GM21723 (cell line): Measurements from ENCODE around the gene DHRS11.

Experiments
- ATAC-seq: cut with Tn5 transposase; IDR thresholded peaks from one replicate; pipeline ENCODE4 v1.9.1; 2021; ENCODE audit warnings: mild to moderate bottlenecking, moderate library complexity; ENCODE audit not compliant: unreplicated experiment

The DHRS11 gene, protein sequence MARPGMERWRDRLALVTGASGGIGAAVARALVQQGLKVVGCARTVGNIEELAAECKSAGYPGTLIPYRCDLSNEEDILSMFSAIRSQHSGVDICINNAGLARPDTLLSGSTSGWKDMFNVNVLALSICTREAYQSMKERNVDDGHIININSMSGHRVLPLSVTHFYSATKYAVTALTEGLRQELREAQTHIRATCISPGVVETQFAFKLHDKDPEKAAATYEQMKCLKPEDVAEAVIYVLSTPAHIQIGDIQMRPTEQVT

DNA sequence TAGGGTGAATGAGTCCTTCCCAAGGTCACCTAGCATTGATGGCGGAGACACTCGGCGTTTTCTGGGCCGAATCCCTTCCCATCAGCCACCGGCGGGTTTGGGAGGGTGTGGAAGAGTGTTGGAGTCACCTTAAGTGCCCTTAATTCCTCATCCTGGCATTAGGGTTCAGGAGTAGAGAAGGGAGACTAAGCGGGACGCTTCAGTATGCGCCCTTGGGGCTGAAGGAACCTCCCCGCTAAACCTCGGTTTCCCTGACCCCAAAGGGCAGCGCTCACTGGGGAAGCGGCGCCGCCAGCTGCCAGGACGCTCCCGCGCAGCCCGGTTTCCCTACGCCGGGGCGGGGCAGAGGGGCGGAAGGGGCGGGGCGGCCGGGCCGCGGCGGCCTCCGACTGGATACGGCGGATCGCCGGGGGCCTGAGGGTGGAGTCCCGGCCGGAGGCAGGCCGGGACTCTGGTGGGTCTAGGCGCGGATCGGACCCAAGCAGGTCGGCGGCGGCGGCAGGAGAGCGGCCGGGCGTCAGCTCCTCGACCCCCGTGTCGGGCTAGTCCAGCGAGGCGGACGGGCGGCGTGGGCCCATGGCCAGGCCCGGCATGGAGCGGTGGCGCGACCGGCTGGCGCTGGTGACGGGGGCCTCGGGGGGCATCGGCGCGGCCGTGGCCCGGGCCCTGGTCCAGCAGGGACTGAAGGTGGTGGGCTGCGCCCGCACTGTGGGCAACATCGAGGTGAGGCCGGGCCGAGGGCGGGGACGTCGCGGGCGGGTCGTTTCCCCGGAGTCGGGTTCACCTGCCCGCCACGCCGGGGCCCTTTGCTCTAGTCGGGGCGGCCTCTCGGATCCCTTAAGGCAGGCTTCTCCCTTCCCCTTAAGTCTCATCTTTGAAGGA, at the start of gene DHRS11:
Gene DHRS11 (plus strand): TSS at position 446 of the 882 bp plus-strand sequence. CDS start 131 bp downstream, at position 577.
- peak; percentile 85 for ATAC-seq

DNA sequence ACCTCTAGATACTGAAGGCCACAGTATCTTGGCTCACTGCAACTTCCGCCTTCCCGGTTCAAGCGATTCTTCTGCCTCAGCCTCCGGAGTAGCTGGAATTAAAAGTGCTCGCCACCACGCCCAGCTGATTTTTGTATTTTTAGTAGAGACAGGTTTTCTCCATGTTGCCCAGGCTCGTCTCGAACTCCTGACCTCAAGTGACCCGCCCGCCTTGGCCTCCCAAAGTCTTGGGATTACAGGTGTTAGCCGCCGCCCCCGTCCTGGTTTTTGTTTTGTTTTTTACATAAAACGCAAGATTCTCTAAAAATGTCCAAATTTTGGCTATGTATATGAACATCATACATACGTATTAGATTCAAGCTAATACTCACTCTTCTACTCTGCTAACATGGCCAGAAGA, 48.9 kb upstream of the DHRS11 start:
- ATAC-seq = no peak

DNA sequence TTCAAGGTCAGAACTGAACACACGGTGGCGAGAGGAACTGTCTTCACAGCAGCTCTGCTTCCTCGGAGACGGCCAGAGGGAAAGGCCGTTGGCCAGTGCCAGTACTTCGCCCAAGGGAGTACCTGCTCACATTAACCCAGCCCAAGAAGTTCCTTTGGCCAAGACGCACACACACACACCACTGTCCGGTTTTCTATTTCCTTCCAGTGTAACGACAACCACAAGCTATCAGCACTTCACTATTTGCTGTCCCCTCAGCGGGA, 47.7 kb upstream of the DHRS11 start:
- ATAC-seq = peak; percentile 10

DNA sequence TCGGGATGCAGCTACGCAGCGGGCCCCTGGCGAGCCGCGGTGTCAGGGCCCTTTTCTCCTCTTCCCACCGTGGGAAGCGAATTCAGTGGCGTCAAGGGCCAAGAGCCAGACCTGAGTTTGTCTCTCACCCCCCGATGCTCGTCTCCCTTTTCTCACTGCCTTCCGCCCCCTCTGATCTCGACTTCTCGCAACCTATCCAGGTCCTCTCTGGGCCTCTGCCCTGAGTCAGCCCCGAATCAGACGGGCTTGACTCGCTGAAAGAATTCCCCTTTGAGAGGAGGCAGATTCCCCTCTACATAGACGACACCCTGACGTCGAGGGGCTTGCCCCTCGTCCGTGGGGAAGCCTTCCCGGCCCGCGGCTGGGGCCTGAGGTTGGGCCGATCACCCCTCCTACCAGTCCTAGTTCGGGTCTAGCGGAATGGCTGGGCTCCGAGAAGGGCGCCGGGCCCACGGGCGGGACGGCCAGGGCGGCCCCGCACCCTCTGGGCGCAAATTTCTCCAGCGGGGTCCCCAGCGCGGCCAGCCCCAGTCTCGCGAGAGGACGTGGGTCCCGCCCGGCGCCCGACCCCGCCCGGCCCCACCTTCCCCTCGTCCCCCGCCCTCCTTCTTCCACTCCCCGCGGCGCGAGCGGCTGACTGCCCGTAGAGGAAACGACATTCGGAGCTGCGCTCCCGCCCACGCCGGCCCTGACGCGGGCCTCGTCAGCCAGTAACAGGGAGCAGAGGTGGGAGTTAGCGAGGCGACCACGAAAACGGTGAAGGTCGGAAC, 47.2 kb upstream of the DHRS11 start, which contains the start of gene GGNBP2:
Gene GGNBP2 (plus strand): TSS at position 613 of the 770 bp plus-strand sequence. CDS start 806 bp downstream, outside the sequence.
- ATAC-seq = peak; percentile 56

DNA sequence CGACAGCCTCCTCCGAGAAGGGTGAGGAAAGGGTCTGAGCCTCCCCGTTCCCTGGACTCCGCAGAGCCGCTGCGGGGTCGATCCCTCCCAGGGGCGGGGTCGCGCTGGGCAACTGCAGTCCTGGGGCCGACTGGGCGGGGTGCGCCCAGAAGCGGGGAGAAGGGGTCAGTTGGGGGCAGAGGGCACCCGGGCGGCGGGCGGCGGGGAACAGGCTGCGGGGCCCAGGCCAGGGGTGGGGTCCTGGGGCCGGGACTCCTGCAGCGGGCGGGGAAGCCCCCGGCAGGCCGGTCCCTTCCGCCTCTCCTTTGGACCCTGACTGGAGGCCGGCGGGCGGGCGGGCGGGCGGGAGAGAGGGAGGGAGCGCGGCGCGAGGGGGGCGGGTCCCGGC, 46.6 kb upstream of the DHRS11 start:
- peak; percentile 31 for ATAC-seq

DNA sequence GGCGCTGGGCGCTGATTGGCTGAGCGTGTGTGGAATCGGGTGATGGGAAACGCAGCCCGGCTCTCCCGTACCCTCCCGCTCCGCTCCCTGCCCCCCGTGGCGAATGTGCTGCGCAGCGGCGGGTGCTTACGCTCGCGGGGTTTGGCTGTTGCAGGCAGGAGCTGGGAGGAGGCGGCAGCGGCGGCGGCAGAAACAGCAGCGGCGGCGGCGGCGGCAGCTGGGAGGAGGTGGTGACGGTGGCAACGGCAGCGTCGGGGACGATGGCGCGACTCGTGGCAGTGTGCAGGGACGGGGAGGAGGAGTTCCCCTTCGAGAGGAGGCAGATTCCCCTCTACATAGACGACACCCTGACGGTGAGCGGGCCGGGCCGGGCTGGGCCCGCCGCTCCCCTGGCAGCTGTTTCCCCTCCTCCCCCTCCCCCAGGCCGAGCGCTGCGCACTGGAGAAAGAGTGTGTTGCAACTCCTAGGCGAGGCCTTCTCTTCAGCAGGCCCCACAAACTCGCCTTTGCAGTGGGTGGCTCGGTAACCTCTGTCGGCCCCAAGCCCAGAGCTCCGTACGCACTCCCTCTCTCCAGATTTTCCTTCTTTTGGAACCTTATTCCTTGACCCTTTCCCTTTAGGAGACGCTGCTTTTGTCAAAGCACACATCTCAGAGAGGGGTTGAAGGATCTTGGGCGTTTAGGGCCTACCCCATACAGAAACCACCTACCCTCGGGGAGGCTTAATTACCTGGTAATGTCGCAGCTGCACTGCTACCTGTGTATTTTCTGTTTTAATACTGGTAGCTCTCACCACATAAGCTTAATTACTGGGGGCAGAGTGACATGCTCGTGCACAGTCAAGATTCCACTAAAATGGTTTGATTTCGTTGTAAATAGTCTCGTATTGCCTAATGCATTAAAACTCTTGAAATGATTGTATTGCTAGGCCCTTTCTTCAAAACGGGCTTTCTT, 45.9 kb upstream of the DHRS11 start:
- ATAC-seq = peak; percentile 72

DNA sequence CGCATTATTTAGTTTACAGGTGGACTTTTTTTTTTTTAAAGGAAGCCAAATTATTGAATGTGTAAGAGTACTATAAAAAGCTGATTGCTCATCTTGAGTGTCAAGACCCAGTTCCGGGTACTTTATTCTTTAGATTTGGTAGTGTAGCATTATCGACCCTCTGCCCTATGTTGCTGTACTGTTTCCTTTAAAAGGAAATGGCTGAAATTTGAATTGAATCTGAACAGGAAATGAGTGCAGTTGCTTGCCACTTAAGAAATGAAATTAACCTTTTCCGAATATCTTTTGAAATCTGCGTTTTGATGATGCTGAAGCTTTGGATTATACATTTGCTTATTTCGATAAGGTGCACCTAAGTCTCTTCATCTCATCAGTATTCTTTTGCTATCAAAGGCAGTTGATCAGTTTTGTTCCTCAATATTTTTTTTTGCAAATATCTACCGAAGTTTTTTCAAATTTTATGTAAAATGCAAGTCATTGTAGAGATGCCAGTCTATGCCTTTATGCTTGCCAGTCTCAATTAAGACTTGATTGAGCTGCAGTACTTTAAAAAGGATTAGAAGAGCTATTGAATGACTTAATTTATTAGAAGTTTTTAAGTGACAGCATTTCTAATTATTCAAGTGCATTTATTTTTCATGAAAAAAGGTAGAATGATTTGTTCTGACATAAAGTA, 45.1 kb upstream of the DHRS11 start:
- ATAC-seq = no peak

DNA sequence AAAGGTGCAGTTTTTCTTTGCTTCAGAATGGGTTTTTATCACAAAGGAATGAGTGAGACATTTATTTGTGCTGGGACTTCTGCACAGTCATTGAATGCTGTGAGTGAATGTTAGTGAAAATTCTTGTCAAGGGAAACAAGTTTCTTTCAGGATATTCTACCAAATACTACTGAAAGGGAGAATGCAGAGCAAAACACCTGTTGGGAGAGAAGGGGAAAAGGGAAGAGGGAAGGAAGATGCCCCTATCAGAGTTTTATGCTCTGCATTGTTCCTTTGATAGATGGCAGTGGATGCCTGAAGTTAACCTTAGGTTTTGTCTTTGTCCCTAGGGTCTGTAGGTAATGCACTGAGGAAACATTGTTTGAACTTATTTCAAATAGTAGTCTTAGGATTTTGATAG, 43.9 kb upstream of the DHRS11 start:
- no peak for ATAC-seq

DNA sequence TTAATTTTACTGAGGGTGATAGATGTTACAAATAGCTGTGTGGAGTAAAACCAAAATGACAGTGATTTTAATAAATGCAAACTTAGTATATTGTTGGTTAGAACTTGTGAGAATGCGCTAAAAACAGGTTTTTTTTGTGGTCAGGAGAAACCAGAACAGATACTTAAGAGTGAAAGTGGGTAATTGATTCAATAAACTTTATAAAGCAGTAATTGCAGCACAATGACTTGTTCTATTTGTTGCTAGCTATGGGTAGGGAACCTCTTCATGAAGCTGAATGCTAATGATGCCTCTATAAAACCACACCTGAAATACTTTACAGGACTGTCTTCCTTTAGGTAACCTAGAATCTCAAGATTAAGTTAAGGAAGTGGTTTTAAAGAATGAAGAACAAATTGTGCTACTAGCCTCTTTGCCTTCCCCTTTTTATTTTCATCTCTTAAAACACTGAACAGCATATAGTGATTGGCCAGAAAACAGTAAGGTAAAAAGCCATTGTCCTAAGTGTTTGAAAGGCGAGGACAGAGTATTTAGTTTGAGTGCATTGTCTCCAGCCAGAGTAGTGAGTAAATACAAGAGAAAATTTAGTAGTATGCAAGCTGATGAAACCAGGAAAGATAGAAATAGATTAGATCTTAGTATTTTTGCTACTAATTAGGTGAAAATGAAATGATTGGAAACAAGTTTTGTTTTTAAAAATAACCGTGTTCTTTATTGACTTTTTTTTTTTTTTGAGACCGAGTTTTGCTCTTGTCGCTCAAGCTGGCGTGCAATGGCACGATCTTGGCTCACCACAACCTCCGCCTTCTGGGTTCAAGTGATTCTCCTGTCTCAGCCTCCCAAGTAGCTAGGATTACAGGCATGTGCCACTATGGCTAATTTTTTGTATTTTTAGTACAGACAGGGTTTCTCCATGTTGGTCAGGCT, 40.9 kb upstream of the DHRS11 start:
- ATAC-seq = peak; percentile 48

DNA sequence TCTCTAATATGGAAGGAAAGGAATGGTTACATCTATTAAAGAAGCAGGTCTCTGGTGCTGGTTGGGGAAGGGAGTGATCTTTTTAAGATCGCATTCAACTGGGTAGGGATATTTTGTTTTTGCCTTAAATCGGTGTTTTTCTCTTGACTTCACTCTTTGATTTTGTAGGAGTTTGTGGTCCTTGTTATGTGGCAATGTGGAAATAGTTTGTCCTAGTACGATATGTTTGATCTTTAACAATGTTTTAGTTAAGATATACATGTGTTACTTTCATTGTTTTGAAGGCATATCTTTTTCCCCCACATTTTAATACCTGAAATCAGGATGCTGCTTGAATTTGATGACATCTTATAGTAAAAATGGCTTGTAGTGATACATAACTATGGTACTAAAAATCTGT, 38.2 kb upstream of the DHRS11 start:
- ATAC-seq = no peak

DNA sequence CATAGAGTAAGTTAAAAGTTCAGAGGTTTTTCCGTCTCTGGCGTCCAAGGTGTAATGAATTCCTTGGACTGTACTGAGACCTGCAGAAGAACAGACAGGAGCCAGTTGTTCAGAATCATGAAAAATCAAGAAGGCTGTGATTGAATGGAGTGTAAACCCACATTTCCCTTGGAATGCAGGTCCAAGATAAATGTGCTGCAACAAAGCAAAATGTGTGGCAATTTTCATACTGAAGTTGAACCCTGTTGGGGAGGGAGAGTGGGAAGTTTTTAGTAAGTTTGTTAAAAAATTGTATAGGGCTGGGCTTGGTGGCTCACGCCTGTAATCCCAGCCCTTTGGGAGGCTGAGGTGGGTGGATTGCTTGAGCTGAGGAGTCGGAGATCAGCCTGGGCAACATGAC, 25.6 kb upstream of the DHRS11 start:
- no peak for ATAC-seq

DNA sequence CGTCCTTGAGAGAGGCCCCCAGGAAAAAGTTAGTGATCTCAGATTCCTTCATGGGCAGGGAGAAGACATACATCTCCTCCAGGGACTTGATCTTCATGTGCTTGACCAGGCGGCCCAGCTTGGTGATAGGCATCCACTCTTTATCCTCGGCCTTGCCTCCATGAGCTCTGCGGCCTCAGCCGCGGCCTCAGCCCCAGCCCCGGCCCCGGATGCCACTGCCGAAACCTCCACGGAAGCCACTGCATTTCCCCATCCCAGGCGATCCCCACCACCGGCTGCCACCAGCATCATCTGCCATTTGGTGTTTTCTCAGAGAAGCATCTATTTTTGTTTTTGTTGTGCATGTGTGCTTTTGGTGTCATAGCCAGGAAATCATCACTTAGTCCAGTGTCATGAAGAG, 16.7 kb upstream of the DHRS11 start:
- no peak for ATAC-seq

DNA sequence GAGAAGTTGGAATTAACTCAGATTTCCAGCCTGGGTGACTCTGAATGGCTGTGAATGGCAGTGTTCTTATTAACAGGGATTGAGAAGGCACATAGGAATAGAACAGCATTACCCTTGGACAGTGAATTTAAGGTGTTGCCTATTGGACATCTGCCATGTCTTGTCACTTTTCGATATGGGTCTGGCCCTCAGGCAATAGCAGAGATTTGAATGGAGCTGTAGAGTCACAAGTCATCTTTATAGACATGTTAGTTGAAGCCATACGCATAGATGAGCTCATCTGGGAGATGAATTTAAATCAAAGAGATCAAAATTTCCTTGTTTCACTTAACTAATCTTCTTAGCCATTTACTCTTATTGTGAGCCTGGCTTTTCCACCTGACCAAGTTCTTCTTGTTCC, 14.9 kb upstream of the DHRS11 start:
- no peak for ATAC-seq

DNA sequence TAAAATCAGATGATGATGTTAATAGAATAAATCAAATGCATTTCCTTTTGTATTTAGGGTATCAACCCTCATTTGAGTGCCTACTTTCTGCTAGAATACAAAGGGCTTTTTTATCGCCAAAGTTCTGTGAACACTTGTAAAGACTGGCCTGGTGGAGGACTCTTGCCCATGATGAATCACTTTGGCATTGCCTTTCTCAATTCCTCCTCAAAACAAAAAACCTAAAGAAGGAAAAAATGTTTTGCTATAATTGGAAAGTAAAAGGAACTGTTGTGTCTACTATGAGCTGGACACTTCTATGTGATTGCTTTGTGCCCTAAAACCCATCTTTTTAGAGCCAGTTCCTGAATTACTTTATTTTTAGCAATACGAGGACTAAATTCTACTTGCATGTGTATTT, 13.0 kb upstream of the DHRS11 start:
- ATAC-seq = no peak

DNA sequence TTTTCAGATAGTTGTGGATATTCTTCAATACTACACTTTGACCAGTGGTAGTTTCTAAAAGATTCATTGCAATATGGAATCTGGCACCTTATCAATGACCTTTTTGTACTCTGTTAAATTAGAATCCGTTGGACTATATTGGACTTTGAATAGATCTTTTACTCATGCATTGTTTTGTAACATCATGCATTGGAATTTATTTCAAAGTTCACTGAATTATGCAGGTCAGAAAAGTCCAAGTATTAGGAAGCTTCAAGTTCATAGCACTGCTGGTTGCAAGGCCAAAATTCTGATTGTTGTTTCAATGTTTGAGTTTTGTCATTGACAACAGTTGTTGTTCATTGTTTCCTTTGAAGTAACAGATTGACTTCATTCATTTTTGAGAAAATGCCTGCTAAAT, 7.9 kb upstream of the DHRS11 start:
- ATAC-seq = no peak

DNA sequence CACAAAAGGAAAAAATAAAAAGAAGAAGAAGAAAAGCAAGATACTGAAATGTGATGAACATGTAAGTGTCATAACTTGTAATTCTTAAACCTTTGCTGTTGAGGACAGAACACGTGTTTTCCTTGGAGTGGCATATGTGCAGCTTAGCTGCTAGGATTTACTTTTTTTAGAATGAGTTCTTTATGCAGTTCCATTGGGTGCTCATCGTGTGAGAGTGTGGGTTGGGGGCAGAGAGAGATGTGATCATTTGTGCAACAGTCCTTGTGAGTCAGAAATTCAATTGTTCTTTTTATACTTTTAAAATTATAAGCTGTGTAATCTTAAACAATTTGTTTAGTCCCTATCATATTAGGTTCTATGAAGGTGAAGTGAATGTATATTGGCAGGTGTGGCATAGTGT, 5.5 kb upstream of the DHRS11 start:
- ATAC-seq = no peak

DNA sequence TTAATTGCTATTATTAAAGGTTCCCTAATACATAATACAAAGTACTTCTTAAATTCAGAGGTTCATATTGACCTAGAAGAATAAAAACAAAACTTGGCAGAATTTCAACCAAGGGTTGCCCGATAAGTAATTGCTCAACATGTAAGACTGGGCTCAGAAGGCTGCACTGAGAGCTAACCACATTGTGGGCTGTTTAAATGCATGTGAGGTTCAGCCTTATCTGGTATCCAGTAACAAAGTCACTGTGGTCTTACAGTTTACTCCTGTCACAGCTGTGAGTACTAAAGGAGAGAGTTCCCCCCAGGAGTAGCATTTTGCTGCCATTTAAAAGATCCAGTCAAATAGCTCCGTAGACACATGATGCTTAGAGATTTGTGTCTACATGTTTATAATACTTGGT, 1.6 kb upstream of the DHRS11 start:
- no peak for ATAC-seq

DNA sequence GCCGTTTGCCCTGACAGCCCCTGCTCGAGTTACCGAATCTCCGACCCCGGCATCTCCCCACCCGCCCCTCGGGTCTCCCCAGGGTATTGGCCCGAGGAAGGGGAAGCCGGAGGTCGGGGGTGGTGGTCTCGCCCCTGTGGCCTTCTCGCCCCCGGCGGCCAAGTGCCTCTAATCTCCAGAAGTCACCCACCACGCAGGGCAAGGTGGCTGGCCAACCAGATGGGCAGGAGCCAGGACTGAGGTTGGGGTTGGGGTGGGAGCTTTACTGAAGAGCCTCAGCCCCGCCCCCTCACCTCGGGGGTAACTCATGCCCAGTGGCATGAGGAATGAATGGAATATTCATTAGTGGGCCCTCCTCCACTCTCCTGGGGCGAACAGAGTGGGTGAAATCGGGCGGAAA, 637 bp downstream of the DHRS11 start:
- ATAC-seq = no peak

DNA sequence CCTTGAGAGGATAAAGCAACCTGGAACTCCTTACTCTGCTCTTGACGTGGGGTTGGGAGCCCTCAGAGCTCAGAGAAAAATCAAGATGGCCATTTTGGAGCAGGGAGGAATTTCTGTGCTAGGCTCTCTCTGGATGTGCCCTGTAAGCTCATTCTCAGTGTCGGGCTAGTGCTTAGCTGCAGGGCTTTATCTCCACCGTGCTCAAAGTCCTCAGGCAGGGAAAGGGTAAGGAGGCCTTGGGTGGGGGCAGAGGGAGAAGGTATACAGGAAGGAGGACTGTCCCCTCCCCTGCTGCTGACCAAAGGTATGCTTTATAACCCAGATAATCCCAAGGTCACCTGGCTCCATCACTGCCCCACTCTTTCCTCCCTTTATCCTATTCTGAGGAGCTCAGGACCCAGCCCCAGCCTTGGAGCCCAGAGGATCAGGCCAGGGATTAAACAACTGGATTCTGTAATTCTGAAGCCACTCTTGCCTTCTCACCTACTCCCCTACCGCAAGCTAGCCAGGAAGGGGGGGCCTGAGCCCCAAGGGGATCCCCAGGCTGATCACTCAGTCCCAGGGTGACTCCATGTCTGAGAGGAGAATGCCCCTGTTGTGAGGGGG, 1.1 kb downstream of the DHRS11 start:
- ATAC-seq = no peak
